Measurements from ENCODE around the gene NLRP9.

Gene NLRP9

GRCh38 chr19:55690109-55690768 is 48.0 kb downstream of the NLRP9 start:
- no peak overlapping the region for H3K27ac ChIP-seq (ENCODE audit: low read length)

GRCh38 chr19:55689411-55690108 is 48.6 kb downstream of the NLRP9 start:
- Histone ChIP-seq H3K4me3 (ENCODE audit: low read length) (no peak overlapping the region), H3K4me1 (ENCODE audit: low read length) (no peaks in the 10 kb centered on the region), H3K4me2 (ENCODE audit: low read length) (no peak overlapping the region), H3K36me3 (replicated peaks; ENCODE audit: low read depth, low read length) (peaks cover 79% of the 10 kb centered on the region), H2AFZ (ENCODE audit: low read depth, low read length) (no peak overlapping the region), H3K9ac (ENCODE audit: low read length) (no peak overlapping the region), H4K20me1 (ENCODE audit: insufficient read depth, low read length) (peaks cover 65% of the 10 kb centered on the region), H3K27me3 (ENCODE audit: low read depth, low read length) (no peaks in the 10 kb centered on the region), H3K27ac (ENCODE audit: low read length) (no peak overlapping the region), H3K79me2 (ENCODE audit: low read length) (peaks cover 47% of the 10 kb centered on the region), H3K9me3 (ENCODE audit: insufficient read depth, low read length) (no peaks in the 10 kb centered on the region)
- no peak for TF ChIP-seq CTCF (IDR thresholded peaks at IDR 0.05; ENCODE audit: low read depth, low read length)
- TF ChIP-seq EZH2phosphoT487 (IDR thresholded peaks at IDR 0.05; ENCODE audit: low read depth): no peak

More at GRCh38 chr19:55690109-55690768, 48.0 kb downstream of the NLRP9 start:
- H3K4me1 ChIP-seq (ENCODE audit: low read length): no peaks in the 10 kb centered on the region
- H3K4me3 ChIP-seq (ENCODE audit: low read length): no peak overlapping the region
- peaks cover 79% of the 10 kb centered on the region for H3K36me3 ChIP-seq (replicated peaks; ENCODE audit: low read depth, low read length)
- H4K20me1 ChIP-seq (ENCODE audit: insufficient read depth, low read length): peaks cover 58% of the 10 kb centered on the region
- TF ChIP-seq CTCF (IDR thresholded peaks at IDR 0.05; ENCODE audit: low read depth, low read length) (no peak), EZH2phosphoT487 (IDR thresholded peaks at IDR 0.05; ENCODE audit: low read depth) (no peak)
- H2AFZ ChIP-seq (ENCODE audit: low read depth, low read length): no peak overlapping the region
- no peak overlapping the region for H3K9ac ChIP-seq (ENCODE audit: low read length)
- no peak overlapping the region for H3K4me2 ChIP-seq (ENCODE audit: low read length)
- no peaks in the 10 kb centered on the region for H3K27me3 ChIP-seq (ENCODE audit: low read depth, low read length)
- H3K79me2 ChIP-seq (ENCODE audit: low read length): peaks cover 40% of the 10 kb centered on the region
- no peaks in the 10 kb centered on the region for H3K9me3 ChIP-seq (ENCODE audit: insufficient read depth, low read length)

GRCh38 chr19:55688422-55689218 is 49.6 kb downstream of the NLRP9 start:
- no peaks in the 10 kb centered on the region for H3K4me1 ChIP-seq (ENCODE audit: low read length)
- peaks cover 56% of the 10 kb centered on the region for H3K79me2 ChIP-seq (ENCODE audit: low read length)
- H3K9me3 ChIP-seq (ENCODE audit: insufficient read depth, low read length): no peaks in the 10 kb centered on the region
- no peaks in the 10 kb centered on the region for H3K27me3 ChIP-seq (ENCODE audit: low read depth, low read length)
- H3K4me3 ChIP-seq (ENCODE audit: low read length): no peak overlapping the region
- TF ChIP-seq EZH2phosphoT487 (IDR thresholded peaks at IDR 0.05; ENCODE audit: low read depth) (no peak), CTCF (IDR thresholded peaks at IDR 0.05; ENCODE audit: low read depth, low read length) (no peak)
- H3K36me3 ChIP-seq (replicated peaks; ENCODE audit: low read depth, low read length): peaks cover 80% of the 10 kb centered on the region
- H2AFZ ChIP-seq (ENCODE audit: low read depth, low read length): no peak overlapping the region
- H4K20me1 ChIP-seq (ENCODE audit: insufficient read depth, low read length): peaks cover 74% of the 10 kb centered on the region
- no peak overlapping the region for H3K27ac ChIP-seq (ENCODE audit: low read length)
- no peak overlapping the region for H3K4me2 ChIP-seq (ENCODE audit: low read length)
- no peak overlapping the region for H3K9ac ChIP-seq (ENCODE audit: low read length)
